Glomerular visceral epithelial cell (primary cell): ENCODE measurements around the gene AGBL5.
A peak's percentile ranks its signal among the peaks of the same experiment; 100 is the strongest.

Source experiments
- DNase-seq: peaks from one replicate; pipeline ENCODE4 v3.0.0-alpha.2; 2016; ENCODE audit errors: extremely low spot score

The AGBL5 gene

DNA sequence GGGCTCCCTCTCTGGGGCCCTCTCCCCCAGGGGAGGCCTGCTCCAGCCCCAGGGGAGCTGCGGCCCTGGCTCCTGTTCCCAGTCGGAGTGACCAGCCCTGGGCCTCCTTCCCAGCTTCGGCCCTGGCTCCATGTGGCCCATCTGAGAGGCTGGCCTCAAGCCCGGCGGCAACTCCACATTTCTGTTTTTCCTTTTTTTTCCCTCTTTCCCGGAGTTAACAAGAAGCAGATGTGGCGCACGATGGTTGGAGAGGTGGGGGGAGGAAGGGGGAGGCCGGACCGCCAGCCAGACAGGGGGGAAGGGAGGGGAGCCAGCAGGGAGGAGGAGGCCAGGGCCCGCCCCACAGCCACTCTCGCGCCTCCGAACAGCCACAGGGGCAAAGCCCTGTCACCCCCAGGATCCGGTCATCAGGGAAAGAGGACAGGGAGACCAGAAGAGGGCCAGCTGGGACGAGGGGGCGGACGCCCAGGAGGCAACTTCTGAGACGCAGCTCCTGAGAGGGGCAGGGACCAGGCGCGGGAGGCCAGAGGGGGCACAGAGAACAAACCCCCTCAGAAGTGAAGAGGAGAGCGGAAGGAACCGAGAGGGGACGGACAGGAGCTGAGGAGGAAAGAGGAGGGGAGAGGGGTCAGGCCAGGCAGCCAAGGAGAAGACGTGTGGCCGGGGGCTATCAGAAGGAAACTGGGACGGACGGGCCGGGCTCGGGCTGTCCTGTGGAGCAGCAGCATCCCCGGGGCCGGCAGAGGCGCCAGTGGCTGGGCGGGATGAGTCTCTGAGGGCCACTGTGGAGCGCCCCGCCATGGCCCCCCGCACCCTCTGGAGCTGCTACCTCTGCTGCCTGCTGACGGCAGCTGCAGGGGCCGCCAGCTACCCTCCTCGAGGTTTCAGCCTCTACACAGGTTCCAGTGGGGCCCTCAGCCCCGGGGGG lies 27.1 kb downstream of the AGBL5 start, which contains the start of gene EMILIN1:
Gene EMILIN1, plus strand, starts transcription at position 349 of the 928 bp plus-strand sequence. Its CDS starts 451 bp downstream, at position 800.
- no peak for DNase-seq

DNA sequence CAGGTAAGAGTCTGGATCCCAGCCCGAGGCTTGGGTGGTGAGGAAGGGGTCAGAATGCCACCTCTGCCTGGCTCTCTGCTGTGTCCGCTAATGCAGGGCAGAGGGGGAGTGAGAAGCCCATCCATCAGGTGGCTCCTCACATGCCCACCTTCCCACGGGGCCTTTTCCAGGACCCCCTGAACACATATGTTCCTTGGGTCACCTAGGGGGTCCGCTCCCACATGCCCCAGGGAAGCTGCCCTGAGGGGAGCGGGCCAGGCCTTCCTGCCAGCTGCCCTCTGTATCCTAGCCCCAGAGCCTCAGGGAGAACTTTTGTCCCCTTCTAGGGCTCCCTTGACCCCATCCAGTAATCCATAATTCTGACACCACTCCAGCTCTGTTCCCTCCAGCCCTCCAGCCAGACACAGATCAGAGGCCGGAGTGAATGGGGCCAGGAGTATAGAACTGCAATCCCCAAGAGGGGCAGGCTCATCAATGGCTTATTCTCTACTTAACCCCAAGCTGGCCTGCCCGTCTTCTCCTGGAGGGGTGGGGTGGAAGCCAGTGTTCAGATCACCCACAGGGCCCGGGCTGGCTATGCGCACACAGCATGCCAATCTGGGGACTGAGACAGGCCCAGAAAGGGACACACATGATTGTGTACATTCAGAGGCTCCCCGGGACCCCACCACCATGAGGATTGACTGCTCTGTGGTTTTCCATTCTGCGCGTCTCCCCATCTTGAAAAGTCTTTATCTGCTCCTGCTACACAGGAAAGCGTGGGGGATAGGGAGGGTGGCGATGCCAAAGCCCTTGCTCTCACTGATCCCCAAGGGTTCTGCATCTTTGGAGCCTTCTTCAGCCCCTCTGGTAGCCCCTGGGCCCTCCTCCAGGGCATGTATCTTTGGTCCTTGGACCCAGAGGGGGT lies 28.0 kb downstream of the AGBL5 start:
- DNase-seq: no peak

GRCh38 chr2:27080140-27080469 lies 28.6 kb downstream of the AGBL5 start:
- DNase-seq: no peak

DNA sequence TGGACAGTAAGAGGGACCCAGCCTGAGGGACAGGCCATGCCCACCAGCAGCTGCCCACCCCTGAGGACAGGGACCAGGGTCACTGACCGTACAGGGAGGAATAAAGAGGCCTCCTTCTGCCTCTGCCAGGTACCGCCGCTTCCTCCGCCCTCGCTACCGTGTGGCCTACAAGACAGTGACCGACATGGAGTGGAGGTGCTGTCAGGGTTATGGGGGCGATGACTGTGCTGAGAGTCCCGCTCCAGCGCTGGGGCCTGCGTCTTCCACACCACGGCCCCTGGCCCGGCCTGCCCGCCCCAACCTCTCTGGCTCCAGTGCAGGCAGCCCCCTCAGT lies 29.1 kb downstream of the AGBL5 start:
- no peak for DNase-seq

DNA sequence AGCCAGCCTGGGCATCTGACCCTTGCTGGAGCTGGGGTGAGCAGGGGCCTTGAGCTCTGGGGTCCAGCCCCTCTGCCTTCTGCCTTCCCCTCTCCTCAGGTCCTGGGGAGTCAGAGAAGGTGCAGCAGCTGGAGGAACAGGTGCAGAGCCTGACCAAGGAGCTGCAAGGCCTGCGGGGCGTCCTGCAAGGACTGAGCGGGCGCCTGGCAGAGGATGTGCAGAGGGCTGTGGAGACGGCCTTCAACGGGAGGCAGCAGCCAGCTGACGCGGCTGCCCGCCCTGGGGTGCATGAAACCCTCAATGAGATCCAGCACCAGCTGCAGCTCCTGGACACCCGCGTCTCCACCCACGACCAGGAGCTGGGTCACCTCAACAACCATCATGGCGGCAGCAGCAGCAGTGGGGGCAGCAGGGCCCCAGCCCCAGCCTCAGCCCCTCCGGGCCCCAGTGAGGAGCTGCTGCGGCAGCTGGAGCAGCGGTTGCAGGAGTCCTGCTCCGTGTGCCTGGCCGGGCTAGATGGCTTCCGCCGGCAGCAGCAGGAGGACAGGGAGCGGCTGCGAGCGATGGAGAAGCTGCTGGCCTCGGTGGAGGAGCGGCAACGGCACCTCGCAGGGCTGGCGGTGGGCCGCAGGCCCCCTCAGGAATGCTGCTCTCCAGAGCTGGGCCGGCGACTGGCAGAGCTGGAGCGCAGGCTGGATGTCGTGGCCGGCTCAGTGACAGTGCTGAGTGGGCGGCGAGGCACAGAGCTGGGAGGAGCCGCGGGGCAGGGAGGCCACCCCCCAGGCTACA lies 30.7 kb downstream of the AGBL5 start:
- DNase-seq: no peak

- DNase-seq: no peak
Observed at GRCh38 chr2:27082773-27083409, 31.4 kb downstream of the AGBL5 start.

DNA sequence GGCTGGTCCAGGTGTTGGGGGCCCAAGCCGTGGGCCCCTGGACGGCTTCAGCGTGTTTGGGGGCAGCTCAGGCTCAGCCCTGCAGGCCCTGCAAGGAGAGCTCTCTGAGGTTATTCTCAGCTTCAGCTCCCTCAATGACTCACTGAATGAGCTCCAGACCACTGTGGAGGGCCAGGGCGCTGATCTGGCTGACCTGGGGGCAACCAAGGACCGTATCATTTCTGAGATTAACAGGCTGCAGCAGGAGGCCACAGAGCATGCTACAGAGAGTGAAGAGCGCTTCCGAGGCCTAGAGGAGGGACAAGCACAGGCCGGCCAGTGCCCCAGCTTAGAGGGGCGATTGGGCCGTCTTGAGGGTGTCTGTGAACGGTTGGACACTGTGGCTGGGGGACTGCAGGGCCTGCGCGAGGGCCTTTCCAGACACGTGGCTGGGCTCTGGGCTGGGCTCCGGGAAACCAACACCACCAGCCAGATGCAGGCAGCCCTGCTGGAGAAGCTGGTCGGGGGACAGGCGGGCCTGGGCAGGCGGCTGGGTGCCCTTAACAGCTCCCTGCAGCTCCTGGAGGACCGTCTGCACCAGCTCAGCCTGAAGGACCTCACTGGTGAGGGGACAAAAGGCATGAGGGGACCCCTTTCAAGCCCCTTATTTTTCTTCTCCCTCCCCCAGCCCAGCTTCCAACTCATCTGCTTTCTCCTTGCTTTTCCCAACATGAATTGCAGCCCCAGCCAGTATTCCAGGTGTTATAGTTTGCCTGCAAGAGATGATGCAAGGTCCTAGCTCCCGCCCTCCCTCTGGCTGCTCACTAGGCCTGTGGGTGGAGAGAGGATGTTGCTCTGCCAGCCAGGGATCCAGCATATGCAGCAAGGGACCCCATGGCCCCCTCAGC lies 32.2 kb downstream of the AGBL5 start:
- DNase-seq: no peak

- no peak for DNase-seq
Observed at GRCh38 chr2:27084297-27085061, 33.0 kb downstream of the AGBL5 start.

DNA sequence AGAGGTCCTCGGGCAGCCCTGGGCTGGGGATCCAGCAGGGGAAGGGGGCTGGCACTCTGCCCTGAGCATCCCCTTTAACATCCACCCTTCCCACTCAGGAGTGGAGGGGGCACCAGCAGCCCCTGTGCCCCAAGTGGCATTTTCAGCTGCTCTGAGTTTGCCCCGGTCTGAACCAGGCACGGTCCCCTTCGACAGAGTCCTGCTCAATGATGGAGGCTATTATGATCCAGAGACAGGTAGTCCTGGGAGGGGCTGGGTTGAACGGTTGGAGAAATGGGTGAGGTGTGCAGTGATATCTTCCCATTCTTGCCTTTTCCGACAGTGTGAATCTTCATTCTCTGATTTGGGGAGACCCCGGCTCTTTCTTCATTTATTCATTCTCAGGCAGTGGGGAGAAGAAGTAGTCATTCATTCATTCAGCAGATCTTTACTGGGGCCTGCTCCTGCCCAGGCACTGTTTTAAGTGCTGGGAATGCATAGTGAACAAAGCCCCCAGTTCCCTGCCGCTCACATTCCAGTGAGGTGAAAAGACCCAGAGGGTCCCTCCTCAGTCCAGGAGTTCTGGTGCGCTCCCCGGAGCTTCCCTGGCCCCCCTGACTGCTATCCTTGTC lies 33.7 kb downstream of the AGBL5 start:
- DNase-seq: no peak

DNA sequence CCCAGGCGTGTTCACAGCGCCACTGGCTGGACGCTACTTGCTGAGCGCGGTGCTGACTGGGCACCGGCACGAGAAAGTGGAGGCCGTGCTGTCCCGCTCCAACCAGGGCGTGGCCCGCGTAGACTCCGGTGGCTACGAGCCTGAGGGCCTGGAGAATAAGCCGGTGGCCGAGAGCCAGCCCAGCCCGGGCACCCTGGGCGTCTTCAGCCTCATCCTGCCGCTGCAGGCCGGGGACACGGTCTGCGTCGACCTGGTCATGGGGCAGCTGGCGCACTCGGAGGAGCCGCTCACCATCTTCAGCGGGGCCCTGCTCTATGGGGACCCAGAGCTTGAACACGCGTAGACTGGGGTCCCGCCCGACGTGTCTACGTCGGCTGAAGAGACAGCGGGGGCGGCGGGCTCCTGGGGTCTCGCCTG lies 34.2 kb downstream of the AGBL5 start:
- DNase-seq: peak; percentile 38

DNA sequence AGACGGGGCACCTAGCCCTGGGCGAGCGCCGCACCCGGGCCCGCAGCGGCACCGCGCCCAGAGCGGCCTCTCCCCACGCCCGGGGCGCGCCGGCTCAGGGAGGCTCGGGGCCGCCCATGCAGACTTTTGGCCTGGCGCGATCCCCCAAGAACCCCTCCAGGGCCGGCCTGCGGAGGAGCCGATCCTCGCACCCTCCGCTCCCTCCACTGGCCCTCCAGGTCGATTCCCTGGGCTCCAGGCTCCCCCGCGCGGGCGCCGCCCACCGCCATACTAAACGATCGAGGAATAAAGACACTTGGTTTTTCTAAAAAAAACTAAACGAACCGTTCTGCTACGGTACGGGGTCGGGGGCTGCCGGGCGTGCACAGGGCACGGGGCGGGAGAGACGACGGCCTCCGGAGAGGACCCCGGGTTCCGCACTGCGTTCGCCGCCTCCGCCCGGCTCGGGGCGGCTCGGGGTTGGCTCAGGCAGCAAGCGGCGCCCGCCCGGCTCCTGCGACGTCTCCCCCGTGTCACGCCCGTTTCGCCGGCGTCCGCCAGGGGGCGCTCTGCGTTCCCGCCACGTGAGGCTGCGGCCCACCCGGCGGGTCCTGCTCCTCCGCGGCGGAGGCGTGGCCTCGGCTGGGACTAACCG lies 34.7 kb downstream of the AGBL5 start:
- DNase-seq: peak; percentile 92

- no peak for DNase-seq
Observed at GRCh38 chr2:27086724-27087593, 35.5 kb downstream of the AGBL5 start, which contains the start of gene KHK. KHK (plus strand) TSS chr2:27086772; CDS start chr2:27087260, 488 bp downstream.

DNA sequence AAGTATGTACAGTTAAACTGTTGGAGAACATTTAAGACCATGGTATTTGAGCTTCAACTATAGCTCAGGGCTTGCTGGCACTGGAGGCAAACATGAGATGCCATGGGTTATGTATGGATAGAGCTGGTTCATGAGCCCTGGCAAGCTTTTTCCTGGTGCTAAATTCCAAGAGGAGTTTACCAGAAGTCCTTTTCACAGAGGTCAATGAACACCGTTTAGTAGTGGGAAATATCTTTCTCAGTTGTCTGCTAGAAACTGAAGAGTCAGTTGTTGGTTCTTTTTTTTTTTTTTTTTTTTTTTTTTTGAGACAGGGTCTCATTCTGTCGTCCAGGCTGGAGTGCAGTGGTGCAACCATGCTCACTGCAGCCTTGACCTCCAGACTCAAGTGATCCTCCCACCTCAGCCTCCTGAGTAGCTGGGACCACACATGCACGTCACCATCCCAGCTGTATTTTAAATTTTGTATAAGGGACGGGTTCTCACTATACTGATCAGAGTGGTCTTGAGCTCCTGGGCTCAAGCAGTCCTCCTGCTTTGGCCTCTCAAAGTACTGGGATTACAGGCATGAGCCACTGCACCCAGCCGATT lies 36.4 kb downstream of the AGBL5 start:
- DNase-seq: no peak

DNA sequence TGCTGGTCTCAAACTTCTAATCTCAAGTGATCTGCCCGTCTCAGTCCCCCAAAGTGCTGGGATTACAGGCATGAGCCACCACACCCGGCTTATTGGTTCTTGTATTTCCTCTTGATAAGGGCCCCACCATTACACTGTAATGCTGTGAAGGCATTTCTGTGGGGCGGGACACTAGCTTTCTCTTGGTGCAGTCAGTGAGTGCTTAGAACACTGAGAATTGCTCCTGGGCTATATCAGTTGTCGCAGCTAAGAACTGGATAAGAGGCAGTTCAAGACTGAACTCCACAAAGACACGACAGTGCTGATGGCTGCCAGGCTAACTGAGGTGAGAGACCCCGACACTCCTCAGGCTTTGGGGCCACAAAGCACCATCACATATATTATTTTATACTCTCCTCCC lies 37.2 kb downstream of the AGBL5 start:
- no peak for DNase-seq

DNA sequence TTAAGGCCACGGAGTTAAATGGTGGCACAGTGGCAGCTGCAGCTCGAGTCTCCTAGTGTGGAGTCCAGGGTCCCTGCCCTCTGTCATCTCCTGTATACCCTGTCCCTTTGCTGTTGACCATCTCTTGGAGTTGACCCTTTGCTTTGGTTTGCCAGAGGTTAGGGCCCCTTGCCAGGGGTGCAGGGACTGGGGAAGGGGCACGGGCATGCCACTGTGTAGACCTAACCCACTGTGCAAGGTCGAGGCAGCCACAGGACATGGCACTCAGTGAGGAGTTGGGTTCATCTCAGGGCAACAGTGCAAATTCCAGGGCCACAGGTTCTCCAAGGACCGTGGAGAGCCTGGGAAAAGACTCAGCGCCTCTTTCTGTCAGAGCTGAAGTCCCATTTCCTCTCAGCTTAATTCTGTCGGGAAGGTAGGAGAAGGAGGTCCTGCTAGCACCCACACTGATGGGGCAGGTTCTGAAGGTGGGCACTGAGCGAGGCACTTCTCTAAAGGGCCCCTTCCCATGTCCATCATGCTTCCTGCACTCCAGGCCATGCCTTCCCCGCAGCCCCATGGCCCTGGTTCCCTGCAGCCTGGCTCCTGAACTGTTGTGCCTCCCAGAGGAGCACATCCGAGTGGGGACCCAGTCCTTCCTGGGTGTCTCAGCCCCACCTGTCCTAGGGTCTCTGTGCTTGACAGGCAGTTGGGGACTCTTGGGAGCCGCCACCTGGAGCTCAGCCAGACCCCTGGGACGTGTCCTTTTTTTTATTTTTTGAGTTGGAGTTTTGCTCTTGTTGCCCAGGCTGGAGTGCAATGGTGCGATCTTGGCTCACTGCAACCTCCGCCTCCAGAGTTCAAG lies 37.9 kb downstream of the AGBL5 start:
- DNase-seq: no peak
